GM12872 (cell line): Measurements from ENCODE around the gene BCL3.

Source experiments
- CTCF ChIP-seq: IDR thresholded peaks from 3 replicates; pipeline ENCODE4 v1.5.1; 2011; ENCODE audit warnings: low read depth, mild to moderate bottlenecking, low read length, moderate library complexity; ENCODE audit not compliant: insufficient read depth

BCL3 gene

GRCh38 chr19:44718441-44719261 lies 29.9 kb upstream of the BCL3 start:
- no peak for TF ChIP-seq CTCF

GRCh38 chr19:44719262-44719701 lies 29.2 kb upstream of the BCL3 start:
- TF ChIP-seq CTCF = no peak

- no peak for TF ChIP-seq CTCF
These were observed 27.6 kb upstream of the BCL3 start for GRCh38 chr19:44720945-44721344.

- TF ChIP-seq CTCF = no peak
These were observed 26.1 kb upstream of the BCL3 start for GRCh38 chr19:44722131-44723121.

- TF ChIP-seq CTCF = no peak
These were observed 25.1 kb upstream of the BCL3 start for GRCh38 chr19:44723299-44723951.

- TF ChIP-seq CTCF = peak; percentile 99
These were observed 24.6 kb upstream of the BCL3 start for GRCh38 chr19:44723952-44724319.

- no peak for TF ChIP-seq CTCF
These were observed 23.3 kb upstream of the BCL3 start for GRCh38 chr19:44725251-44725650.
